Neutrophil (primary cell): Measurements from ENCODE around the gene SLC6A2.
"Not testable (repeated sequence)": the region's sequence is repeated elsewhere in the genome, so short reads cannot be mapped to it uniquely, and the experiment has no call there.

Experiments used
- H3K27ac ChIP-seq: fragments of 200-600 bp; sonication (generic); 2 replicates; pipeline ENCODE4 v1.5.1; 2016; ENCODE audit warnings: mild to moderate bottlenecking, moderate library complexity
- H3K27me3 ChIP-seq: fragments of 200-600 bp; sonication (generic); 2 replicates; pipeline ENCODE4 v1.6.0; 2016; ENCODE audit warnings: mild to moderate bottlenecking
- H3K36me3 ChIP-seq: fragments of 200-600 bp; sonication (generic); 2 replicates; pipeline ENCODE4 v1.5.1; 2017
- H3K4me1 ChIP-seq, 2 experiments: fragments of 200-600 bp in 1 of 2; sonication (generic) in 1 of 2; 1 replicate in 1 of 2; 2 replicates in 1 of 2; pipeline versions ENCODE4 v1.5.1 to v1.6.1; 2013 to 2016; ENCODE audit warnings: low read depth in 1 of 2, low read length in 1 of 2, mild to moderate bottlenecking in 1 of 2, moderate library complexity in 1 of 2; ENCODE audit not compliant: control insufficient read depth in 1 of 2, insufficient read depth in 1 of 2
- H3K4me3 ChIP-seq, 2 experiments: fragments of 200-600 bp in 1 of 2; sonication (generic) in 1 of 2; 1 replicate in 1 of 2; 2 replicates in 1 of 2; pipeline ENCODE4 v1.5.1; 2013 to 2016; ENCODE audit warnings: low read depth in 1 of 2, low read length in 1 of 2, mild to moderate bottlenecking in 1 of 2, moderate library complexity in 1 of 2
- H3K9me3 ChIP-seq: fragments of 200-600 bp; sonication (generic); 2 replicates; pipeline ENCODE4 v1.5.1; 2016
- TF ChIP-seq, protein P1 (sequence below): fragments of 200-600 bp; sonication (generic); IDR thresholded peaks from 2 replicates; pipeline ENCODE4 v1.5.1; 2016; ENCODE audit warnings: antibody characterized with exemption

SLC6A2 gene

GRCh38 chr16:55655897-55656681 lies at the start of gene SLC6A2:
SLC6A2 (plus strand) TSS chr16:55655988; CDS start chr16:55656695, 707 bp downstream.
- Histone ChIP-seq H3K4me3 (no peak within 1 kb of the TSS), H3K27me3 (peaks cover 94% of the 10 kb centered on the region), H3K4me1 (no peaks in the 10 kb centered on the region), H3K9me3 (no peaks in the 10 kb centered on the region), H3K27ac (no peak within 1 kb of the TSS), H3K36me3 (no peaks in the 10 kb centered on the region)
- TF ChIP-seq, protein P1, sequence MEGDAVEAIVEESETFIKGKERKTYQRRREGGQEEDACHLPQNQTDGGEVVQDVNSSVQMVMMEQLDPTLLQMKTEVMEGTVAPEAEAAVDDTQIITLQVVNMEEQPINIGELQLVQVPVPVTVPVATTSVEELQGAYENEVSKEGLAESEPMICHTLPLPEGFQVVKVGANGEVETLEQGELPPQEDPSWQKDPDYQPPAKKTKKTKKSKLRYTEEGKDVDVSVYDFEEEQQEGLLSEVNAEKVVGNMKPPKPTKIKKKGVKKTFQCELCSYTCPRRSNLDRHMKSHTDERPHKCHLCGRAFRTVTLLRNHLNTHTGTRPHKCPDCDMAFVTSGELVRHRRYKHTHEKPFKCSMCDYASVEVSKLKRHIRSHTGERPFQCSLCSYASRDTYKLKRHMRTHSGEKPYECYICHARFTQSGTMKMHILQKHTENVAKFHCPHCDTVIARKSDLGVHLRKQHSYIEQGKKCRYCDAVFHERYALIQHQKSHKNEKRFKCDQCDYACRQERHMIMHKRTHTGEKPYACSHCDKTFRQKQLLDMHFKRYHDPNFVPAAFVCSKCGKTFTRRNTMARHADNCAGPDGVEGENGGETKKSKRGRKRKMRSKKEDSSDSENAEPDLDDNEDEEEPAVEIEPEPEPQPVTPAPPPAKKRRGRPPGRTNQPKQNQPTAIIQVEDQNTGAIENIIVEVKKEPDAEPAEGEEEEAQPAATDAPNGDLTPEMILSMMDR = no peak

GRCh38 chr16:55613613-55614335 lies 42.0 kb upstream of the SLC6A2 start:
- Histone ChIP-seq H3K27me3 (no peaks in the 10 kb centered on the region), H3K9me3 (no peaks in the 10 kb centered on the region), H3K4me1 (no peaks in the 10 kb centered on the region), H3K36me3 (no peaks in the 10 kb centered on the region), H3K27ac (no peak overlapping the region), H3K4me3 (no peak overlapping the region)
- TF ChIP-seq, protein P1 = no peak

DNA sequence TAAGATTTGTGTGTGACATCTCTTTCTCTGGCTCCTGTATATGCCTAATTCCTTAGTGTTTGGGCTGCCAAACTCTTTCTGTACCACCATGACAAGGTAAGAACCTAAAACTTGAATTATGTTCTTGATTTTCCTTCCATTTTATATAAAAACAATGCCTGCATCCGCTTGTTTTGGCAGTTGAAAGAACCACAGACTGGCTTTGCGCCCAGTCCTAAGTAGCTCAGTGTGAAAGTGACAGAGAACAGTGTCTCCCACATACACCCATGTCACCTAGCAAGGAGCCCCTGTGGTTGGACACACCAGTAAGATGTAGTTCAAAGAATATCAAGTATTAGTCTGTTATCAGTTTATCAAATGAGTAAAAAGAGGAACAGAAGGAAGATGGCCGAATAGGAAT lies 40.7 kb upstream of the SLC6A2 start:
- H3K27me3 ChIP-seq = no peaks in the 10 kb centered on the region
- H3K4me3 ChIP-seq = no peak overlapping the region
- no peaks in the 10 kb centered on the region for H3K4me1 ChIP-seq
- H3K9me3 ChIP-seq = no peaks in the 10 kb centered on the region
- TF ChIP-seq, protein P1 = no peak
- H3K36me3 ChIP-seq = no peaks in the 10 kb centered on the region
- no peak overlapping the region for H3K27ac ChIP-seq

GRCh38 chr16:55615670-55616069 lies 40.1 kb upstream of the SLC6A2 start:
- not testable (repeated sequence) for H3K27me3 ChIP-seq, H3K4me1 ChIP-seq, H3K27ac ChIP-seq, H3K36me3 ChIP-seq, H3K4me3 ChIP-seq, H3K9me3 ChIP-seq

DNA sequence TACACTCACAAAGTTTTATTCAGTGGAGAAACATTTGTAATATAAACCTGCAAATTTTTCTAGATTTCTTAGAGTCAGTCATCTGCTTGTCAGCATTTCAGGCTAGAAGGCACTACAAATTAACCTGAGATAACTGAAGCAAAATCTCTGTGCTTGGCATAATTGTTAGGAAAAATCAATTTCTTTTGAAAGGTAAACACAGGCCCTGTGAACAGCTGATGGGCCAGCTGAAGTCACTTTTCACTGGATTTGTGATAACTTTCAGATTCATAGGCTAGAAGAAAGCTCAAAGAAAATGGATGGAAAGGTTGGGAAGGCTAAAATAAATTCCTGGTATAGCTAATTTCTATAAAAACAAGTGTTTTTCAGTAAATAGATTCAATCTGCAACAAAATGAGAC lies 34.0 kb upstream of the SLC6A2 start:
- no peak overlapping the region for H3K27ac ChIP-seq
- H3K4me3 ChIP-seq = no peak overlapping the region
- H3K36me3 ChIP-seq = no peaks in the 10 kb centered on the region
- H3K4me1 ChIP-seq = no peaks in the 10 kb centered on the region
- TF ChIP-seq, protein P1 = no peak
- H3K27me3 ChIP-seq = no peaks in the 10 kb centered on the region
- no peaks in the 10 kb centered on the region for H3K9me3 ChIP-seq

DNA sequence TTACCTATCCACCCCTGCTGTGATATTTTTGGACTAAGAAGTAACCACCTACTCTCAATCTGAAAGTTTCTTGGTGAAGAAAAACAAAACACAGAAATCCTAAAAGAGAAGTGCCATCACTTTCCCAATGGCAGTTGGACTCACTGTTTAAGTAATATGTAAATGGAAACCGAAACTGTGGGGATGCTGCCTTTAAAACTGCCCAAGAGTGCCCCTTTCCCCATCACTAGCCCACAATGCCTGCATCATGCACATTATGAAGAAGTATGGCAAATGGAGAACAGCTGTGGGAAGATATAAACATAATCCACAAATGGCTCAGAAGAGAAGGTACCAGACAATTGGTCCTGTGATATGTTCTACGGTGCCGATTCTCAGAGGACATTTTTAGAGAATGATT lies 33.5 kb upstream of the SLC6A2 start:
- H3K4me1 ChIP-seq = no peaks in the 10 kb centered on the region
- H3K27ac ChIP-seq = no peak overlapping the region
- H3K4me3 ChIP-seq = no peak overlapping the region
- H3K36me3 ChIP-seq = no peaks in the 10 kb centered on the region
- TF ChIP-seq, protein P1 = no peak
- H3K9me3 ChIP-seq = no peaks in the 10 kb centered on the region
- H3K27me3 ChIP-seq = no peaks in the 10 kb centered on the region
